ENCODE data around the gene CCDC3.
"Not testable (repeated sequence)": the region's sequence is repeated elsewhere in the genome, so short reads cannot be mapped to it uniquely, and the experiment has no call there.

The CCDC3 gene

GRCh38 chr10:12995425-12995861 lies 6.1 kb downstream of the CCDC3 start:
- no peaks in the 10 kb centered on the region for H3K4me1 ChIP-seq (ENCODE audit: control insufficient read depth, low read depth, low read length)
- H3K36me3 ChIP-seq (ENCODE audit: control insufficient read depth, low read depth, low read length): no peaks in the 10 kb centered on the region
- no peaks in the 10 kb centered on the region for H3K9me3 ChIP-seq (ENCODE audit: control insufficient read depth, low read depth, low read length)
- H3K27ac ChIP-seq (ENCODE audit: low read length): no peak overlapping the region
- H3K4me3 ChIP-seq (ENCODE audit: low read length): no peak overlapping the region
- H3K27me3 ChIP-seq (ENCODE audit: control insufficient read depth, insufficient read depth, low read length): peaks cover 14% of the 10 kb centered on the region
- H3K9ac ChIP-seq (ENCODE audit: low read length): no peak overlapping the region

GRCh38 chr10:12993595-12993994 lies 7.9 kb downstream of the CCDC3 start:
- Histone ChIP-seq H3K9me3 (ENCODE audit: control insufficient read depth, low read depth, low read length) (no peaks in the 10 kb centered on the region), H3K36me3 (ENCODE audit: control insufficient read depth, low read depth, low read length) (no peaks in the 10 kb centered on the region), H3K4me3 (ENCODE audit: low read length) (no peak overlapping the region), H3K4me1 (ENCODE audit: control insufficient read depth, low read depth, low read length) (no peaks in the 10 kb centered on the region), H3K9ac (ENCODE audit: low read length) (no peak overlapping the region), H3K27ac (ENCODE audit: low read length) (no peak overlapping the region), H3K27me3 (ENCODE audit: control insufficient read depth, insufficient read depth, low read length) (no peaks in the 10 kb centered on the region)

- H3K4me1 ChIP-seq (ENCODE audit: control insufficient read depth, low read depth, low read length): no peaks in the 10 kb centered on the region
- H3K27ac ChIP-seq (ENCODE audit: low read length): no peak overlapping the region
- no peak overlapping the region for H3K9ac ChIP-seq (ENCODE audit: low read length)
- no peaks in the 10 kb centered on the region for H3K9me3 ChIP-seq (ENCODE audit: control insufficient read depth, low read depth, low read length)
- H3K4me3 ChIP-seq (ENCODE audit: low read length): no peak overlapping the region
- H3K27me3 ChIP-seq (ENCODE audit: control insufficient read depth, insufficient read depth, low read length): no peaks in the 10 kb centered on the region
- H3K36me3 ChIP-seq (ENCODE audit: control insufficient read depth, low read depth, low read length): no peaks in the 10 kb centered on the region
These were observed 16.2 kb downstream of the CCDC3 start for GRCh38 chr10:12985347-12985746.

- Histone ChIP-seq H3K27me3 (ENCODE audit: control insufficient read depth, insufficient read depth, low read length) (no peaks in the 10 kb centered on the region), H3K9ac (ENCODE audit: low read length) (no peak overlapping the region), H3K4me3 (ENCODE audit: low read length) (no peak overlapping the region), H3K36me3 (ENCODE audit: control insufficient read depth, low read depth, low read length) (no peaks in the 10 kb centered on the region), H3K9me3 (ENCODE audit: control insufficient read depth, low read depth, low read length) (no peaks in the 10 kb centered on the region), H3K27ac (ENCODE audit: low read length) (no peak overlapping the region), H3K4me1 (ENCODE audit: control insufficient read depth, low read depth, low read length) (no peaks in the 10 kb centered on the region)
These were observed 17.3 kb downstream of the CCDC3 start for GRCh38 chr10:12984165-12984747.

- H3K4me3 ChIP-seq (ENCODE audit: low read length); H3K9me3 ChIP-seq (ENCODE audit: control insufficient read depth, low read depth, low read length); H3K9ac ChIP-seq (ENCODE audit: low read length); H3K36me3 ChIP-seq (ENCODE audit: control insufficient read depth, low read depth, low read length); H3K27ac ChIP-seq (ENCODE audit: low read length); H3K27me3 ChIP-seq (ENCODE audit: control insufficient read depth, insufficient read depth, low read length); H3K4me1 ChIP-seq (ENCODE audit: control insufficient read depth, low read depth, low read length): not testable (repeated sequence)
These were observed 17.9 kb downstream of the CCDC3 start for GRCh38 chr10:12983568-12983967.

GRCh38 chr10:12981570-12981969 lies 19.9 kb downstream of the CCDC3 start:
- Histone ChIP-seq H3K4me3 (ENCODE audit: low read length) (no peak overlapping the region), H3K27ac (ENCODE audit: low read length) (no peak overlapping the region), H3K9ac (ENCODE audit: low read length) (no peak overlapping the region), H3K4me1 (ENCODE audit: control insufficient read depth, low read depth, low read length) (no peaks in the 10 kb centered on the region), H3K27me3 (ENCODE audit: control insufficient read depth, insufficient read depth, low read length) (no peaks in the 10 kb centered on the region), H3K9me3 (ENCODE audit: control insufficient read depth, low read depth, low read length) (no peaks in the 10 kb centered on the region), H3K36me3 (ENCODE audit: control insufficient read depth, low read depth, low read length) (no peaks in the 10 kb centered on the region)

- Histone ChIP-seq H3K27me3 (ENCODE audit: control insufficient read depth, insufficient read depth, low read length) (no peaks in the 10 kb centered on the region), H3K27ac (ENCODE audit: low read length) (no peak overlapping the region), H3K4me3 (ENCODE audit: low read length) (no peak overlapping the region), H3K36me3 (ENCODE audit: control insufficient read depth, low read depth, low read length) (no peaks in the 10 kb centered on the region), H3K9ac (ENCODE audit: low read length) (no peak overlapping the region), H3K9me3 (ENCODE audit: control insufficient read depth, low read depth, low read length) (no peaks in the 10 kb centered on the region), H3K4me1 (ENCODE audit: control insufficient read depth, low read depth, low read length) (no peaks in the 10 kb centered on the region)
These were observed 20.7 kb downstream of the CCDC3 start for GRCh38 chr10:12980713-12981306.

GRCh38 chr10:12980102-12980661 lies 21.3 kb downstream of the CCDC3 start:
- no peak overlapping the region for H3K27ac ChIP-seq (ENCODE audit: low read length)
- H3K27me3 ChIP-seq (ENCODE audit: control insufficient read depth, insufficient read depth, low read length): no peaks in the 10 kb centered on the region
- H3K9me3 ChIP-seq (ENCODE audit: control insufficient read depth, low read depth, low read length): no peaks in the 10 kb centered on the region
- no peak overlapping the region for H3K4me3 ChIP-seq (ENCODE audit: low read length)
- H3K9ac ChIP-seq (ENCODE audit: low read length): no peak overlapping the region
- H3K4me1 ChIP-seq (ENCODE audit: control insufficient read depth, low read depth, low read length): no peaks in the 10 kb centered on the region
- no peaks in the 10 kb centered on the region for H3K36me3 ChIP-seq (ENCODE audit: control insufficient read depth, low read depth, low read length)

GRCh38 chr10:12978891-12979290 lies 22.6 kb downstream of the CCDC3 start:
- Histone ChIP-seq H3K27me3 (ENCODE audit: control insufficient read depth, insufficient read depth, low read length) (no peaks in the 10 kb centered on the region), H3K4me3 (ENCODE audit: low read length) (no peak overlapping the region), H3K9me3 (ENCODE audit: control insufficient read depth, low read depth, low read length) (no peaks in the 10 kb centered on the region), H3K36me3 (ENCODE audit: control insufficient read depth, low read depth, low read length) (no peaks in the 10 kb centered on the region), H3K27ac (ENCODE audit: low read length) (no peak overlapping the region), H3K4me1 (ENCODE audit: control insufficient read depth, low read depth, low read length) (no peaks in the 10 kb centered on the region), H3K9ac (ENCODE audit: low read length) (no peak overlapping the region)

- H3K4me1 ChIP-seq (ENCODE audit: control insufficient read depth, low read depth, low read length): no peaks in the 10 kb centered on the region
- no peak overlapping the region for H3K4me3 ChIP-seq (ENCODE audit: low read length)
- H3K9ac ChIP-seq (ENCODE audit: low read length): no peak overlapping the region
- no peak overlapping the region for H3K27ac ChIP-seq (ENCODE audit: low read length)
- no peaks in the 10 kb centered on the region for H3K9me3 ChIP-seq (ENCODE audit: control insufficient read depth, low read depth, low read length)
- H3K27me3 ChIP-seq (ENCODE audit: control insufficient read depth, insufficient read depth, low read length): no peaks in the 10 kb centered on the region
- no peaks in the 10 kb centered on the region for H3K36me3 ChIP-seq (ENCODE audit: control insufficient read depth, low read depth, low read length)
These were observed 25.6 kb downstream of the CCDC3 start for GRCh38 chr10:12975906-12976305.

GRCh38 chr10:12975266-12975665 lies 26.2 kb downstream of the CCDC3 start:
- Histone ChIP-seq H3K27me3 (ENCODE audit: control insufficient read depth, insufficient read depth, low read length) (no peaks in the 10 kb centered on the region), H3K36me3 (ENCODE audit: control insufficient read depth, low read depth, low read length) (no peaks in the 10 kb centered on the region), H3K4me3 (ENCODE audit: low read length) (no peak overlapping the region), H3K9me3 (ENCODE audit: control insufficient read depth, low read depth, low read length) (no peaks in the 10 kb centered on the region), H3K27ac (ENCODE audit: low read length) (no peak overlapping the region), H3K4me1 (ENCODE audit: control insufficient read depth, low read depth, low read length) (no peaks in the 10 kb centered on the region), H3K9ac (ENCODE audit: low read length) (no peak overlapping the region)

Data from iPS-18a (cell line).